Spinal cord (tissue), 10 donors: Measurements from ENCODE around the gene TP53I3. TPM values are rescaled to one million over a fixed set of nuclear protein-coding genes. Genes with fewer than 3 reads are reported as not detected.
"Not testable (repeated sequence)": the region's sequence is repeated elsewhere in the genome, so short reads cannot be mapped to it uniquely, and the experiment has no call there.

Experiments used
- DNase-seq, 6 donors: peaks; one replicate each; pipeline versions ENCODE4 v3.0.0 to v3.0.0-alpha.2; 2013 to 2015; ENCODE audit warnings: low spot score in 6 of 6, low read depth in 4 of 6
- H3K27ac ChIP-seq: one replicate; pipeline ENCODE4 v1.5.1; 2013; ENCODE audit warnings: low read depth, low read length, control low read depth
- H3K27me3 ChIP-seq: one replicate; pipeline ENCODE4 v1.6.1; 2013; ENCODE audit warnings: low read length; ENCODE audit not compliant: control insufficient read depth, insufficient read depth
- H3K36me3 ChIP-seq: one replicate; pipeline ENCODE4 v1.6.1; 2013; ENCODE audit warnings: low read length; ENCODE audit not compliant: control insufficient read depth, insufficient read depth
- H3K4me1 ChIP-seq: one replicate; pipeline ENCODE4 v1.6.1; 2013; ENCODE audit warnings: low read length; ENCODE audit not compliant: control insufficient read depth, insufficient read depth
- H3K4me3 ChIP-seq: one replicate; pipeline ENCODE4 v1.5.1; 2013; ENCODE audit warnings: low read depth, low read length, control low read depth
- H3K9me3 ChIP-seq: one replicate; pipeline ENCODE4 v1.6.1; 2013; ENCODE audit warnings: low read length; ENCODE audit not compliant: control insufficient read depth, insufficient read depth
- WGBS: methylation state at CpG from one replicate; pipeline ENCODE4 v1.1.5; 2013; ENCODE audit warnings: missing lambda C conversion rate; ENCODE audit not compliant: insufficient coverage; 5-methylcytosine and 5-hydroxymethylcytosine counted together
- polyA plus RNA-seq, 2 donors: library from polyadenylated mRNA; unstranded; fragments of 120-200 nt; gene quantifications; one replicate each; pipeline ENCODE4 v1.2.1, GENCODE V29; 2013; ENCODE audit not compliant: insufficient read length in 2 of 2
- total RNA-seq, 2 donors: library from RNA; depleted of rRNA in 1 of 2; stranded (reverse); fragments of 120-200 nt in 1 of 2; fragments of >200 nt in 1 of 2; gene quantifications; one replicate each; pipeline versions ENCODE4 v1.2.3 to v1.2.4, GENCODE V29; 2013 to 2014
- donor health status: healthy.

TP53I3 gene
- total and polyA plus RNA-seq, 4 donors = 16.9 to 62.5 (median 30.0) TPM

- DNase-seq = peak in 3 of 6 donors; percentile 13 to 92 (median 50)
- Histone ChIP-seq H3K27me3 (no peaks in the 10 kb centered on the region), H3K9me3 (no peaks in the 10 kb centered on the region), H3K4me3 (peak overlapping the region; percentile 58), H3K36me3 (peaks cover 3% of the 10 kb centered on the region), H3K27ac (no peak overlapping the region), H3K4me1 (peaks cover 15% of the 10 kb centered on the region)
- WGBS = 31% methylated on average over 6 of the region's 23 CpGs
Observed at GRCh38 chr2:24048769-24049484, 35.7 kb downstream of the TP53I3 start.

- H3K4me3 ChIP-seq = no peak overlapping the region
- 46% methylated on average over 6 of the region's 8 CpGs for WGBS
- no peaks in the 10 kb centered on the region for H3K36me3 ChIP-seq
- H3K4me1 ChIP-seq = peaks cover 15% of the 10 kb centered on the region
- no peak overlapping the region for H3K27ac ChIP-seq
- no peaks in the 10 kb centered on the region for H3K27me3 ChIP-seq
- H3K9me3 ChIP-seq = no peaks in the 10 kb centered on the region
- DNase-seq = no peak
Observed at GRCh38 chr2:24047703-24048033, 37.0 kb downstream of the TP53I3 start.

GRCh38 chr2:24046930-24047702, 37.5 kb downstream of the TP53I3 start, which contains the start of gene WDCP:
Gene WDCP (minus strand): TSS chr2:24047391. CDS start chr2:24039494, 7,897 bp downstream.
- peak; percentile 84 to 99 (median 94) for DNase-seq
- Histone ChIP-seq H3K4me1 (peaks cover 15% of the 10 kb centered on the region), H3K36me3 (no peaks in the 10 kb centered on the region), H3K4me3 (peak within 1 kb of the TSS; percentile 89), H3K27me3 (no peaks in the 10 kb centered on the region), H3K27ac (peak within 1 kb of the TSS; percentile 58), H3K9me3 (no peaks in the 10 kb centered on the region)
- WGBS = 0% methylated on average over 38 of the region's 38 CpGs

GRCh38 chr2:24046599-24046929, 38.1 kb downstream of the TP53I3 start:
- no peaks in the 10 kb centered on the region for H3K27me3 ChIP-seq
- peaks cover 15% of the 10 kb centered on the region for H3K4me1 ChIP-seq
- H3K27ac ChIP-seq = no peak overlapping the region
- no peak for DNase-seq
- no peaks in the 10 kb centered on the region for H3K36me3 ChIP-seq
- H3K9me3 ChIP-seq = no peaks in the 10 kb centered on the region
- no CpG with 5 or more reads among the region's 2 CpGs for WGBS
- peak overlapping the region; percentile 89 for H3K4me3 ChIP-seq

GRCh38 chr2:24045511-24046508, 38.8 kb downstream of the TP53I3 start:
- 78% methylated on average over 2 of the region's 11 CpGs for WGBS
- DNase-seq = no peak
- H3K36me3 ChIP-seq = no peaks in the 10 kb centered on the region
- no peaks in the 10 kb centered on the region for H3K9me3 ChIP-seq
- H3K27me3 ChIP-seq = no peaks in the 10 kb centered on the region
- no peak overlapping the region for H3K27ac ChIP-seq
- H3K4me1 ChIP-seq = peaks cover 15% of the 10 kb centered on the region
- H3K4me3 ChIP-seq = no peak overlapping the region

GRCh38 chr2:24043133-24043532, 41.5 kb downstream of the TP53I3 start:
- H3K27me3 ChIP-seq, H3K4me1 ChIP-seq, H3K4me3 ChIP-seq, DNase-seq, H3K27ac ChIP-seq, H3K9me3 ChIP-seq, H3K36me3 ChIP-seq: not testable (repeated sequence)
- 100% methylated on average over 4 of the region's 6 CpGs for WGBS

GRCh38 chr2:24040511-24040910, 44.1 kb downstream of the TP53I3 start:
- Histone ChIP-seq H3K27ac (no peak overlapping the region), H3K4me1 (no peaks in the 10 kb centered on the region), H3K27me3 (no peaks in the 10 kb centered on the region), H3K9me3 (no peaks in the 10 kb centered on the region), H3K36me3 (peaks cover 11% of the 10 kb centered on the region), H3K4me3 (no peak overlapping the region)
- WGBS = 100% methylated on average over 1 of the region's 4 CpGs
- DNase-seq = no peak

GRCh38 chr2:24038786-24039499, 45.7 kb downstream of the TP53I3 start:
- no peaks in the 10 kb centered on the region for H3K27me3 ChIP-seq
- peaks cover 11% of the 10 kb centered on the region for H3K36me3 ChIP-seq
- H3K4me3 ChIP-seq = no peak overlapping the region
- DNase-seq = no peak
- 94% methylated on average over 6 of the region's 9 CpGs for WGBS
- H3K9me3 ChIP-seq = no peaks in the 10 kb centered on the region
- no peak overlapping the region for H3K27ac ChIP-seq
- no peaks in the 10 kb centered on the region for H3K4me1 ChIP-seq
